Measurements from ENCODE around the gene LONP2.
A peak's percentile ranks its signal among the peaks of the same experiment; 100 is the strongest.

Gene LONP2

GRCh38 chr16:48231727-48232492 is 12.2 kb upstream of the LONP2 start:
- WGBS: 78% methylated on average over 11 of the region's 11 CpGs
- Histone ChIP-seq H3K27me3 (ENCODE audit: control insufficient read depth in 1 of 2, insufficient read depth in 1 of 2, low read length in 2 of 2) (peaks cover 0 to 5% of the 10 kb centered on the region in 2 experiments), H3K79me1 (replicated peaks; ENCODE audit: low read length, poor library complexity, severe bottlenecking) (no peaks in the 10 kb centered on the region), H2BK12ac (ENCODE audit: low read length in 2 of 2) (no peak overlapping the region), H3K23ac (ENCODE audit: low read length in 2 of 2) (no peak overlapping the region), H3K36me3 (ENCODE audit: control insufficient read depth in 1 of 2, insufficient read depth in 2 of 2, low read depth in 1 of 2, low read length in 2 of 2) (no peaks in the 10 kb centered on the region), H2BK120ac (ENCODE audit: low read depth, low read length) (no peak overlapping the region), H3K4ac (ENCODE audit: low read depth in 1 of 2, low read length in 2 of 2) (no peak overlapping the region), H3K9me3 (ENCODE audit: control insufficient read depth, low read length) (no peaks in the 10 kb centered on the region), H2AFZ (ENCODE audit: low read depth, low read length) (no peak overlapping the region), H3K4me2 (ENCODE audit: low read length, poor library complexity, severe bottlenecking) (no peak overlapping the region), H3K27ac (ENCODE audit: low read length, poor library complexity, severe bottlenecking) (no peak overlapping the region), H4K8ac (ENCODE audit: low read length) (no peak overlapping the region), H4K91ac (ENCODE audit: low read length) (no peak overlapping the region), H3K14ac (ENCODE audit: low read length in 2 of 2) (no peak overlapping the region), H2AK5ac (ENCODE audit: low read length, severe bottlenecking) (no peak overlapping the region), H2BK15ac (ENCODE audit: low read depth, poor library complexity, severe bottlenecking) (no peak overlapping the region), H3K4me1 (ENCODE audit: control insufficient read depth, insufficient read depth, low read depth, low read length) (no peaks in the 10 kb centered on the region), H2BK5ac (ENCODE audit: low read depth, low read length, poor library complexity, severe bottlenecking) (no peak overlapping the region), H3K18ac (ENCODE audit: low read depth in 1 of 2, low read length in 2 of 2) (no peak overlapping the region), H3K4me3 (ENCODE audit: insufficient read depth in 1 of 2, low read depth in 1 of 2, low read length in 2 of 2) (no peak overlapping the region), H3K9ac (ENCODE audit: low read length) (peak overlapping the region; percentile 34)
- DNase-seq: peak; percentile 46

DNA sequence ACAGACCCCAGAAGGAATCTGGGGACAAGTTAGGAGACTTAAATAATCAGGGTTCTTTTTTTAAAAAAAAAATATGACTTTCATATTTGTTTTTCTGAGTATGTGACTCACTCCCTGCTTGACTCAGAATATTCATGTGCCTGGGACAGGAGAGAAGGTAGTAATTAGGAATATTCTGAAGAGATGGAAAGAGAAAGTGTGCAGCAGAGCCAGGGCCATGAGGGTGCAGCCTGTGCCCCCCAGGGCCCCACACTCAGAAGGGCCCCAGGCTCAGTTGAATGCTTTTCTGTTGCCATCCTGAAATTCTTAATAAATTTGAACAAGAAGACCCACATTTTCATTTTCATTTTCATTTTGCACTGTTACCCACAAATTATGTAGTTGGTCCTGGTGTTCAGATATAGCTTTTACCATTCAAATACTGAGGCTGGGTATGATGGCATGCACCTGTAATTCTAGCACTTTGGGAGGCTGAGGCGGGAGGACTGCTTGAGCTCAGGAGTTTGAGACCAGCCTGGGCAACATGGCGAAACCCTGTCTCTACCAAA is 11.5 kb upstream of the LONP2 start:
- Histone ChIP-seq H2BK15ac (ENCODE audit: low read depth, poor library complexity, severe bottlenecking) (no peak overlapping the region), H3K36me3 (ENCODE audit: control insufficient read depth in 1 of 2, insufficient read depth in 2 of 2, low read depth in 1 of 2, low read length in 2 of 2) (no peaks in the 10 kb centered on the region), H3K14ac (ENCODE audit: low read length in 2 of 2) (no peak overlapping the region), H3K27me3 (ENCODE audit: control insufficient read depth in 1 of 2, insufficient read depth in 1 of 2, low read length in 2 of 2) (peaks cover 0 to 5% of the 10 kb centered on the region in 2 experiments), H2BK5ac (ENCODE audit: low read depth, low read length, poor library complexity, severe bottlenecking) (no peak overlapping the region), H2BK12ac (ENCODE audit: low read length in 2 of 2) (no peak overlapping the region), H2AK5ac (ENCODE audit: low read length, severe bottlenecking) (no peak overlapping the region), H3K4me1 (ENCODE audit: control insufficient read depth, insufficient read depth, low read depth, low read length) (no peaks in the 10 kb centered on the region), H3K23ac (ENCODE audit: low read length in 2 of 2) (no peak overlapping the region), H3K4ac (ENCODE audit: low read depth in 1 of 2, low read length in 2 of 2) (no peak overlapping the region), H3K79me1 (replicated peaks; ENCODE audit: low read length, poor library complexity, severe bottlenecking) (no peaks in the 10 kb centered on the region), H2AFZ (ENCODE audit: low read depth, low read length) (no peak overlapping the region), H3K4me2 (ENCODE audit: low read length, poor library complexity, severe bottlenecking) (no peak overlapping the region), H3K4me3 (ENCODE audit: insufficient read depth in 1 of 2, low read depth in 1 of 2, low read length in 2 of 2) (no peak overlapping the region), H2BK120ac (ENCODE audit: low read depth, low read length) (no peak overlapping the region), H3K27ac (ENCODE audit: low read length, poor library complexity, severe bottlenecking) (no peak overlapping the region), H3K9ac (ENCODE audit: low read length) (peak overlapping the region; percentile 34), H3K9me3 (ENCODE audit: control insufficient read depth, low read length) (no peaks in the 10 kb centered on the region), H4K8ac (ENCODE audit: low read length) (no peak overlapping the region), H3K18ac (ENCODE audit: low read depth in 1 of 2, low read length in 2 of 2) (no peak overlapping the region), H4K91ac (ENCODE audit: low read length) (no peak overlapping the region)
- whole genome bisulfite sequencing: 100% methylated on average over 1 of the region's 2 CpGs
- DNase-seq: no peak

- Histone ChIP-seq H4K8ac (ENCODE audit: low read length) (no peak overlapping the region), H3K18ac (ENCODE audit: low read depth in 1 of 2, low read length in 2 of 2) (no peak overlapping the region), H3K9me3 (ENCODE audit: control insufficient read depth, low read length) (no peaks in the 10 kb centered on the region), H3K9ac (ENCODE audit: low read length) (no peak overlapping the region), H3K27ac (ENCODE audit: low read length, poor library complexity, severe bottlenecking) (no peak overlapping the region), H3K79me1 (replicated peaks; ENCODE audit: low read length, poor library complexity, severe bottlenecking) (no peaks in the 10 kb centered on the region), H3K4me2 (ENCODE audit: low read length, poor library complexity, severe bottlenecking) (no peak overlapping the region), H2BK15ac (ENCODE audit: low read depth, poor library complexity, severe bottlenecking) (no peak overlapping the region), H3K4me1 (ENCODE audit: control insufficient read depth, insufficient read depth, low read depth, low read length) (no peaks in the 10 kb centered on the region), H3K23ac (ENCODE audit: low read length in 2 of 2) (no peak overlapping the region), H4K91ac (ENCODE audit: low read length) (no peak overlapping the region), H3K4ac (ENCODE audit: low read depth in 1 of 2, low read length in 2 of 2) (no peak overlapping the region), H2BK12ac (ENCODE audit: low read length in 2 of 2) (no peak overlapping the region), H3K36me3 (ENCODE audit: control insufficient read depth in 1 of 2, insufficient read depth in 2 of 2, low read depth in 1 of 2, low read length in 2 of 2) (no peaks in the 10 kb centered on the region), H2AK5ac (ENCODE audit: low read length, severe bottlenecking) (no peak overlapping the region), H2BK5ac (ENCODE audit: low read depth, low read length, poor library complexity, severe bottlenecking) (no peak overlapping the region), H3K27me3 (ENCODE audit: control insufficient read depth in 1 of 2, insufficient read depth in 1 of 2, low read length in 2 of 2) (peaks cover 0 to 5% of the 10 kb centered on the region in 2 experiments), H2BK120ac (ENCODE audit: low read depth, low read length) (no peak overlapping the region), H3K4me3 (ENCODE audit: insufficient read depth in 1 of 2, low read depth in 1 of 2, low read length in 2 of 2) (no peak overlapping the region), H3K14ac (ENCODE audit: low read length in 2 of 2) (no peak overlapping the region), H2AFZ (ENCODE audit: low read depth, low read length) (no peak overlapping the region)
- DNase-seq: no peak
These were observed 9.5 kb upstream of the LONP2 start for GRCh38 chr16:48234630-48235029.

DNA sequence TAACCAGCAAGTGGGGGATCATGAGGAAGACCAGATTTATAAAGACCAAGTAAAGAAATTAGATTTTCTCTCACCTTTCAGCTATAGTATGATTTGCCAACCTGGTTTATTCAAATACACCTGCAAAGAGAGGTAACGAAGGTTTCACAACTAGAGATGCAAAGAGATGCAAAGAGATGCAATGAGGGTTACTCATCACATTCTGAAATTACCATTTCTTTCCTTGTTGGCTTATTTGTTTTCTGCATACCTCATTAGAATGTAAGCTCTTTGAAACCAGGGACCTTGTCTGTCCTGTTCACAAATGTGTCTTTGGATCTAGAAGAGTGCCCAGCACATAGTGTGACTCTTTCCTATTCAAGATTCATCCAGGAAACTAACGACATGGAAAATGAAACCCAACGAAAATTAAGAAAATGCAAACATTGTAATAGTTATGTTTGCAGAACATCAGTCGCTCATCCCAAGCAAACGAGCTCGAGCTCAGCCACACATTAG is 9.0 kb upstream of the LONP2 start:
- Histone ChIP-seq H3K4me3 (ENCODE audit: insufficient read depth in 1 of 2, low read depth in 1 of 2, low read length in 2 of 2) (no peak overlapping the region), H2AK5ac (ENCODE audit: low read length, severe bottlenecking) (no peak overlapping the region), H4K8ac (ENCODE audit: low read length) (no peak overlapping the region), H3K18ac (ENCODE audit: low read depth in 1 of 2, low read length in 2 of 2) (no peak overlapping the region), H3K9ac (ENCODE audit: low read length) (no peak overlapping the region), H3K23ac (ENCODE audit: low read length in 2 of 2) (no peak overlapping the region), H2BK120ac (ENCODE audit: low read depth, low read length) (no peak overlapping the region), H3K9me3 (ENCODE audit: control insufficient read depth, low read length) (no peaks in the 10 kb centered on the region), H3K27ac (ENCODE audit: low read length, poor library complexity, severe bottlenecking) (no peak overlapping the region), H2BK5ac (ENCODE audit: low read depth, low read length, poor library complexity, severe bottlenecking) (no peak overlapping the region), H3K14ac (ENCODE audit: low read length in 2 of 2) (no peak overlapping the region), H2BK12ac (ENCODE audit: low read length in 2 of 2) (no peak overlapping the region), H3K79me1 (replicated peaks; ENCODE audit: low read length, poor library complexity, severe bottlenecking) (no peaks in the 10 kb centered on the region), H3K27me3 (ENCODE audit: control insufficient read depth in 1 of 2, insufficient read depth in 1 of 2, low read length in 2 of 2) (peaks cover 0 to 5% of the 10 kb centered on the region in 2 experiments), H3K4me1 (ENCODE audit: control insufficient read depth, insufficient read depth, low read depth, low read length) (no peaks in the 10 kb centered on the region), H4K91ac (ENCODE audit: low read length) (no peak overlapping the region), H2AFZ (ENCODE audit: low read depth, low read length) (no peak overlapping the region), H3K4ac (ENCODE audit: low read depth in 1 of 2, low read length in 2 of 2) (no peak overlapping the region), H3K4me2 (ENCODE audit: low read length, poor library complexity, severe bottlenecking) (no peak overlapping the region), H3K36me3 (ENCODE audit: control insufficient read depth in 1 of 2, insufficient read depth in 2 of 2, low read depth in 1 of 2, low read length in 2 of 2) (no peaks in the 10 kb centered on the region), H2BK15ac (ENCODE audit: low read depth, poor library complexity, severe bottlenecking) (no peak overlapping the region)
- 85% methylated on average over 5 of the region's 6 CpGs for whole genome bisulfite sequencing
- DNase-seq: no peak
